GM11168 (cell line): ENCODE results near the gene INPPL1.

Experiments
- in situ Hi-C: fragments of 300-500 bp; cut with MboI; formaldehyde crosslinking; loops from one replicate; pipeline ENCODE4 v1.12.0; 2022; ENCODE audit warnings: low sequenced_read_pairs; ENCODE audit not compliant: unreplicated experiment

INPPL1 gene

DNA sequence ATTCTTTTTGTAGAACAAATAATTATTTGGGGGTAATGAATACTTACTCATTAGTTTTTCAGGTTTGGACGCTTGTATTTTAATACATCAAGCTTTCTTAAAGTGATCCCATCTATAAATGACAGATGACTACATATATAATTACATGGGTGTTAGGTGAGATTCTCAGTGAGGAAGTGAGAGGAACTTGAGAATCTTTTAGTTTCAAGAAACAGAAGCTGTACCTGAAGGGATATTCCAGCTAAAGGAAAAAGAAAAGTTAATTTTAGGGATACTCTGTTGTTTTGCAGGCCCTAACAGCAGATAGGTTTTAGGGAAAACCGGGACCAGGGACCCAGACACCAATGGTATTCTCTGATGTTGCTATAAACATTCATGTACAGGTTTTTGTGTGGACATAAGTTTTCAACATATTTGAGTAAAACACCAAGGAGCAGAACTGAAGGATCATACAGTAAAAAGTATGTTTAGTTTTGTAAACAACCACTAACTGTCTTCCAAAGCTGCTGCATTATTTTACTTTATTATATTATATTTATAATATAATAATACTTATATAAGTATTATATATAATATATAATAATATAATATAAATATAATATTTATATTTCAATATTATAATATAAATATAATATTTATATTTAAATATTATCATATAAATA lies 43.5 kb downstream of the INPPL1 start:
- in situ Hi-C loops: no loop called here

DNA sequence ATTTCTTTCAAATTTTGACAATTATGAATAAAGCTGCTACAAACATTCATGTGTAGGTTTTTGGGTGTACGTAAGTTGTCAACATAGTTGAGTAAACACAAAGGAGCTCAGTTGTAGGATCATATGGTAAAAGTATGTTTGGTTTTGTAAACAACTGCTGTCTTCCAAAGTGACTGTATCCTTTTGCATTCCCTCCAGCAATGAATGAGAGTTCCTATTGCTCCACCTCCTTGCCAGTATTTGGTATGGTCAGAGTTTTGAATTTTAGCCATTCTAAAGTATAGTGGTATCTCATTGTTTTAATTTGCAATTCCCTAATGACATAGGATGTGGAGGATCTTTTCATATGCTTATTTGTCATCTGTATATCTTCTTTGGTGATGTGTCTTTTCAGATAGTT lies 47.4 kb downstream of the INPPL1 start:
- in situ Hi-C loops: no loop called here

DNA sequence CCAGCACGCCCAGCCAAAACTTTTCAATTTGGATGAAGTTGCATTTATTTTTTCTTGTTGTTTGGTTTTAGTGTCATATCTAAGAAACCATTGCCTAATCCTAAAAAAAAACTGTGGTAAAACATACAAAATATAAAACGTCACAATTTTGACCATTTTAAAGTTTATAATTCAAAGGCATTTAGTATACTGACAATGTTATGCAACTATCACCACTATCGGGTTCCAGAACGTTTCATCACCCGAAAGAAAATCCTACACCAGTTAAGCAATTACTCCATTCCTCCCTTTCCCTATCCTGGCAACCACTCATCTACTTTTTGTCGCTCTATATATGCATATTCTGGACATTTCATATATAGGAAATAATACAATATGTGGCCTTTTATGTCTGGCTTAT lies 49.9 kb downstream of the INPPL1 start:
- in situ Hi-C loops: no loop called here

DNA sequence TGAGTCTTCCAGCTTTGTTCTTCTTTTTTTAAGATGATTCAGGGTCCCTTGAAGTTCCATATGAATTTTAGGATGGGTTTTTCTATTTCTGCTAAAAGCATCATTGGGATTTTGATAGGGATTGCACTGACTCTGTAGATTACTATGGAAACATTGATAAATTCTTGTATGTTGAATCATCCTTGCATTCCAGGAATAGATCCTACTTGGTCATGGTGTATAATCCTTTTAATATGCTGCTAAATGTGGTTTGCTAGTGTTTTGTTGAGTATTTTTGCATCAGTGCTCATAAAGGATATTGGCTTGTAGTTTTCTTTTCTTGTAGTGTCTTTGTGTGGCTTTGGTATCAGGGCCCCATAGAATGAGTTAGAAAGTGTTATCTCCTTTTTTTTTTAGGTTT lies 54.3 kb downstream of the INPPL1 start:
- in situ Hi-C loops: no loop called here

DNA sequence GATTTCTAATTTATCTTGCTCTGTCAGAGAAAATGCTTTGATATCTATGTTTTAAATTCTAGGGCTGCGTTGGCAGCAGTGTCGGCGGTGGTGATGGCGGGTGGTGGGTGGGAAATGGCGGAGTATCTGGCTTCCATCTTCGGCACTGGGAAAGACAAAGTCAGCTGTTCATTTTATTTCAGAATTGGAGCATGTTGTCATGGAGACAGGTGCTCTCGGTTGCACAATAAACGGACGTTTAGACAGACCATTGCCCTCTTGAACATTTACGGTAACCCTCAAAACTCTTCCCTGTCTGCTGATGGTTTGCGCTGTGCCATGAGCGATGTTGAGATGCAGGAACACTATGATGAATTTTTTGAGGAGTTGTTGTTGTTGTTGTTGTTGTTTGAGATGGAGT lies 55.5 kb downstream of the INPPL1 start:
- in situ Hi-C loops: no loop called here

DNA sequence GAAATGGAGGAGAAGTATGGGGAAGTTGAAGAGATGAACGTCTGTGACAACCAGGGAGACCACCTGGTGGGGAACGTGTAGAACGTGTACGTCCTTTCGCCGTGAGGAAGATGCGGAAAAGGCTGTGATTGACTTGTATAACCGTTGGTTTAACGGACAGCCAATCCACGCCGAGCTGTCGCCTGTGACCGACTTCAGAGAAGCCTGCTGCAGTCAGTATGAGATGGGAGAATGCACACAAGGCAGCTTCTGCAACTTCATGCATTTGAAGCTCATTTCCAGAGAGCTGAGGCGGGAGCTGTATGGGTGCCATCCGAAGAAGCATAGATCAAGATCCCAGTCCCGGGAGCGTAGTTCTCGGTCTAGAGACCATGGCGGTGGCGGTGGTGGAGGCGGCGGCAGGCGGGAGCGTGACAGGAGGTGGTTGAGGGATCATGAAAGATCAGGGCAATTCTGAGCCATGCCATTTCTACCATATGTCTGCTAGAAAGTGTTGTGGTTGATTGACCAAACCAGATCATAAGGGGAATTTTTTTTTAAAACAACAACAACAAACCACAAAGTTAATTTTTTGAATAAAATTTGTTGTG lies 56.3 kb downstream of the INPPL1 start:
- in situ Hi-C loops: no loop called here

DNA sequence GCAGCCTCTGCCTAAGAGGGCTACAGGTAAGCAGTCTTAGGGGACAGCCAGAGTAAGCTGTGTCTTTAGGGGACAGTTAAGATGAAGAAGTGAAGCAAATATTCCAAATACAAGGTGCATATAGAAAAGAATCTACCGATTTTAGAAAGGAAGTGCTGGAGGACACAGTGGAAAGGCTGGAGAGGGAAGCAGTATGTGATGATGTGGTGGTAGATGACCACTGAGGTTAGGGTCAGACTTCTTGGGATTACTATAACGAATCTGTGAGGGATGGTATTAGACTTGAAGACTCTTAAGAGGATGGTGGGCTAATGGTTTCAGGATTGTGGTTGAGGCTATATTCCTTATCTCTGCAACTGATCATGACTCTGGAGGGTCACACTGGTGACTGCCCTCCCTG lies 59.4 kb downstream of the INPPL1 start:
- in situ Hi-C loops: no loop called here

DNA sequence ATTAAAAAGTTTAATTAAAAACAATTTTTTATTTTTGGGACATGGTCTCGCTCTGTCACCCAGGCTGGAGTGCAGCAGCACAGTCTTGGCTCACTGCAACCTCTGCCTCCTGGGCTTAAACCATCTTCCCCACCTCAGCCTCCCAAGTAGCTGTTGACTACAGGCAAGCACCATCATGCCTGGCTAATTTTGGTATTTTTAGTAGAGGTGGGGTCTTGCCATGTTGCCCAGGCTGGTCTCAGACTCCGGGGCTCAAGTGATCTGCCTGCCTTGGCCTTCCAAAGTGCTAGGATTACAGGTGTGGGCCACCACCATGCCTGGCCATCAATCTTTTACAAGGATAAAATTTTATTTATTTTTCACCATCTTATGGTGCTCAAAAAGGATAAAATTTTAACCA lies 62.7 kb downstream of the INPPL1 start:
- in situ Hi-C loops: no loop called here
